Lung (tissue), 12 donors: ENCODE data around the gene MAN2A1. TPM values are rescaled to one million over a fixed set of nuclear protein-coding genes. Genes with fewer than 3 reads are reported as not detected.

ENCODE experiments used
- ATAC-seq: fragments of 200-7000 bp; cut with Tn5 transposase; one replicate; pipeline ENCODE4 v1.9.1; 2020; ENCODE audit warnings: moderate number of reproducible peaks; ENCODE audit not compliant: insufficient read depth, low FRiP score
- DNase-seq, 3 donors: peaks; one replicate each; pipeline ENCODE4 v3.0.0-alpha.2; 2013 to 2017
- H3K27ac ChIP-seq, 2 donors: one replicate each; pipeline ENCODE4 v1.5.1; 2013; ENCODE audit warnings: mild to moderate bottlenecking in 2 of 2, moderate library complexity in 2 of 2, control low read depth in 1 of 2, inconsistent platforms in 1 of 2, low read depth in 1 of 2, low read length in 1 of 2
- H3K27me3 ChIP-seq, 3 donors: one replicate each; pipeline ENCODE4 v1.5.1; 2013; ENCODE audit warnings: low read length in 2 of 3; ENCODE audit not compliant: control insufficient read depth in 3 of 3, insufficient read depth in 3 of 3
- H3K36me3 ChIP-seq, 4 donors: one replicate each; pipeline ENCODE4 v1.5.1; 2013; ENCODE audit warnings: low read length in 4 of 4, mild to moderate bottlenecking in 1 of 4, moderate library complexity in 1 of 4; ENCODE audit not compliant: control insufficient read depth in 4 of 4, insufficient read depth in 4 of 4
- H3K4me1 ChIP-seq, 5 donors: one replicate each; pipeline ENCODE4 v1.5.1; 2013; ENCODE audit warnings: low read length in 5 of 5, mild to moderate bottlenecking in 2 of 5, moderate library complexity in 1 of 5; ENCODE audit not compliant: control insufficient read depth in 5 of 5, insufficient read depth in 5 of 5
- H3K4me3 ChIP-seq: one replicate; pipeline ENCODE4 v1.5.1; 2013; ENCODE audit warnings: mild to moderate bottlenecking, control low read depth, moderate library complexity
- H3K9ac ChIP-seq, 2 donors: one replicate each; pipeline ENCODE4 v1.5.1; 2013; ENCODE audit warnings: low read length in 2 of 2, control low read depth in 1 of 2; ENCODE audit not compliant: insufficient read depth in 1 of 2
- H3K9me3 ChIP-seq, 4 donors: one replicate each; pipeline ENCODE4 v1.5.1; 2013; ENCODE audit warnings: low read length in 3 of 4, mild to moderate bottlenecking in 1 of 4, moderate library complexity in 1 of 4; ENCODE audit not compliant: control insufficient read depth in 4 of 4, insufficient read depth in 3 of 4
- whole genome bisulfite sequencing, 2 donors: extraction: QIAGEN DNeasy Blood & Tissue Kit; methylation state at CpG; one replicate each; pipeline ENCODE4 v1.1.7; 2013; 5-methylcytosine and 5-hydroxymethylcytosine counted together
- polyA plus RNA-seq, 2 donors: library from polyadenylated mRNA; stranded (reverse); fragments of 200-250 nt; gene quantifications; one replicate each; pipeline ENCODE4 v1.2.1, GENCODE V29; 2013
- total RNA-seq, 2 donors: library from RNA; depleted of rRNA in 1 of 2; stranded (reverse); fragments of >200 nt in 1 of 2; gene quantifications; one replicate each; pipeline ENCODE4 v1.2.1, GENCODE V29; 2014 to 2021
- TF ChIP-seq, protein P1 (sequence below): IDR thresholded peaks from 2 replicates; pipeline ENCODE4 v1.5.1; 2012; ENCODE audit warnings: mild to moderate bottlenecking; ENCODE audit errors: control extremely low read depth, extremely low read depth
- donor health status: control.
- donor health status: control.
- donor health status: Bipolar disorder and iron deficiency.
- donor health status: healthy.
- donor health status: DM: yes; HTN: yes; CAD: no.

MAN2A1 gene
- total and polyA plus RNA-seq, 4 donors = 7.8 to 65.1 (median 25.3) TPM

DNA sequence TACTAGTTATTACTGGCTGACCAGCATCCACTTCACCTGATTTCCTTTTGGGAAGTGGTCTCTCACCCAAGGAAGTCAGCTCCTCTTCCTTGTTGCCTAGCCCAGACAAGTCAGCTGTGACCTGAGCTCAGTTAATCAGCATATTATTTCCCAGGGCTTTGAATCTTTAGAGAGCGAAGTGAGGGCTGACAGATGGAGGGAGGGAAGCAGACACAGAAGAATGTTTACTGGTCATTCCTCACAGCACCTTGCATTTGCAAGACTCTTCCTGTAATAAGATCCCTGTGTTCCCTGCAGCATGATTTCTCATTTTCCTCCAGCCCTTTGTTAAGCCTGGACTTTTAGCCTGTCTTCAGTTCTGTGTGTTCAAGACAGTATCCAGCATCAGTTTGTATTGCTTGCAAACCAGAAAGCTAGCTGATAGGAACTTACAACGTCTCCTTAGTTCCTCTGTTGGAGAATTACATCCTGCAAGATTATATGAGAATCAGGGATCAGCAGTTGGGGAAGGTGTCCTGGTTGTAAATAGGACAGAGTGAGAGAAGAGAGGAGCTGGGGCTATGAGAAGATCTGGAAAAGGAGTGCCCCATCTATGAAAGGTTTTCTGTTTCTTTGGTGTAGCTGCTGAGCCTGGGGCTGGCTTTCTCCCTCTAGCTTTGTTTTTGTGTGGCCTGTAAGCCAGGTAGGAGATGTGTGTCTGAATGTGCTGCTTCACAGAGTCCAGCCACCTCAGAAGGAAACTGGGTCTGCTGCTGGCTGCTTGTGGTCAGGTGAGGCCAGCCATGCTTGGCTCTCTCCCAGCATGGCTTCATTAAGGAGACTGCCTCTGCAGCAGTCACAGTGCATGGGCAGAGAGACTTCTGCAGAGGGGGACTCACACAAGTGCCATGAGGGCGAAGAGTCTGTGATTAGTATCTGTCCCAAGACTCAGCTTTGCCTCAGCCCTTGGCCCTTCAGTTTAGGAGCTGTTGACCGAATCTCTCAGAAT, 50.3 kb downstream of the MAN2A1 start:
- H3K36me3 ChIP-seq = peaks cover 0 to 2% (median 0%) of the 10 kb centered on the region in 4 donors
- H3K4me1 ChIP-seq = peaks cover 0 to 10% (median 5%) of the 10 kb centered on the region in 5 donors
- no peak overlapping the region for H3K4me3 ChIP-seq
- H3K9ac ChIP-seq = no peak overlapping the region
- WGBS, 2 donors = 51 to 55% methylated on average over 4 of the region's 4 CpGs
- TF ChIP-seq, protein P1, sequence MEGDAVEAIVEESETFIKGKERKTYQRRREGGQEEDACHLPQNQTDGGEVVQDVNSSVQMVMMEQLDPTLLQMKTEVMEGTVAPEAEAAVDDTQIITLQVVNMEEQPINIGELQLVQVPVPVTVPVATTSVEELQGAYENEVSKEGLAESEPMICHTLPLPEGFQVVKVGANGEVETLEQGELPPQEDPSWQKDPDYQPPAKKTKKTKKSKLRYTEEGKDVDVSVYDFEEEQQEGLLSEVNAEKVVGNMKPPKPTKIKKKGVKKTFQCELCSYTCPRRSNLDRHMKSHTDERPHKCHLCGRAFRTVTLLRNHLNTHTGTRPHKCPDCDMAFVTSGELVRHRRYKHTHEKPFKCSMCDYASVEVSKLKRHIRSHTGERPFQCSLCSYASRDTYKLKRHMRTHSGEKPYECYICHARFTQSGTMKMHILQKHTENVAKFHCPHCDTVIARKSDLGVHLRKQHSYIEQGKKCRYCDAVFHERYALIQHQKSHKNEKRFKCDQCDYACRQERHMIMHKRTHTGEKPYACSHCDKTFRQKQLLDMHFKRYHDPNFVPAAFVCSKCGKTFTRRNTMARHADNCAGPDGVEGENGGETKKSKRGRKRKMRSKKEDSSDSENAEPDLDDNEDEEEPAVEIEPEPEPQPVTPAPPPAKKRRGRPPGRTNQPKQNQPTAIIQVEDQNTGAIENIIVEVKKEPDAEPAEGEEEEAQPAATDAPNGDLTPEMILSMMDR = no peak
- ATAC-seq (no peak), DNase-seq (no peak)
- no peaks in the 10 kb centered on the region for H3K9me3 ChIP-seq
- no peak overlapping the region for H3K27ac ChIP-seq
- H3K27me3 ChIP-seq = no peaks in the 10 kb centered on the region

DNA sequence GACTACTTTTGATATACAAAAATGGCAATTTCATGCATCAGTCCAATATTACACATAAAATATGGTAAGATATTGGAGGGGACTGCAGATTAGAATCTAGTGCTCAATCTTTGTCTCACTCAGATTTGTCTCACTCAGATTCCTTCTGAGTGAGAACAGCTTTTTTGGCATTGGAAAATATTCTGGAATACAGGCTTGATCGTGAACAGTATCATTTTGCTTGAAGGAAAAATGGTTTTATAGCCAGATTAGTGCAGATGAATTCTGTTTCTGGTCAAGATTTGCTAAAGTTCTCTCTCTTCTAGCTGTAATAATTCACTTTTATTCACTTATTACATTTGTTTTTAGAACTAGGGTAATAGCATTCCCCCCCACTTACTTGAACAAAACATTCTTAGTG, 51.2 kb downstream of the MAN2A1 start:
- H3K4me1 ChIP-seq = peaks cover 0 to 10% (median 5%) of the 10 kb centered on the region in 5 donors
- TF ChIP-seq, protein P1 = no peak

DNA sequence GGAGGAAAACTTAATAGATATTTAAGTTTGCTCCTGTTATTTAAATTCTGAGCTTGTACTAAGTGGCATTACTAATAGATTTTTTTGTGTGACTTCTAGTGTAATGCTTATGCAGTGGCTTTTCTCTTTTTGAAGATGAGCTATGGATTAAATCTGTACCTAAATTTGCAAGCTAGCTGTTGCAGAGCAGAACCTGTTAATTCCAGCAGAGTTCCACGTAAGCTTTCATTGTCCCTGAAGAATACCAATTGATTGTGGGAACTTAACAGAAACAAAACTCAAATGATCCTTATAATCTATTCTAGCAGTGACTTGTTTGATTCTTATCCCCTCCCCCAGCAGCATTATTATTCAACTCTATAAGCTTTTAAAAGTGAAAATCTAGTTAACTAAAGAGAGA, 51.7 kb downstream of the MAN2A1 start:
- Histone ChIP-seq H3K27ac (no peak overlapping the region), H3K4me3 (no peak overlapping the region), H3K27me3 (no peaks in the 10 kb centered on the region), H3K4me1 (peaks cover 0 to 10% (median 5%) of the 10 kb centered on the region in 5 donors), H3K36me3 (peaks cover 0 to 2% (median 0%) of the 10 kb centered on the region in 4 donors), H3K9me3 (no peaks in the 10 kb centered on the region), H3K9ac (no peak overlapping the region)
- TF ChIP-seq, protein P1 = no peak
- WGBS, 2 donors = 85 to 93% methylated on average over 1 of the region's 1 CpG
- ATAC-seq (no peak), DNase-seq (no peak)

More for the DNA sequence above, 51.2 kb downstream of the MAN2A1 start:
- H3K9ac ChIP-seq = no peak overlapping the region
- H3K4me3 ChIP-seq = no peak overlapping the region
- H3K27me3 ChIP-seq = no peaks in the 10 kb centered on the region
- H3K9me3 ChIP-seq = no peaks in the 10 kb centered on the region
- WGBS, 2 donors = 85% methylated on average over 1 of the region's 1 CpG
- H3K27ac ChIP-seq = no peak overlapping the region
- peaks cover 0 to 2% (median 0%) of the 10 kb centered on the region in 4 donors for H3K36me3 ChIP-seq
- ATAC-seq (no peak), DNase-seq (no peak)
